GM19452 (cell line): ENCODE data around the gene LAMTOR2.

Experiments used
- ATAC-seq: cut with Tn5 transposase; IDR thresholded peaks from one replicate; pipeline ENCODE4 v1.9.1; 2021; ENCODE audit not compliant: unreplicated experiment

Gene LAMTOR2

GRCh38 chr1:156074661-156075060 is 20.1 kb downstream of the LAMTOR2 start:
- no peak for ATAC-seq

- ATAC-seq: no peak
Measured at GRCh38 chr1:156075162-156075561, 20.6 kb downstream of the LAMTOR2 start.

GRCh38 chr1:156075775-156076204 is 21.2 kb downstream of the LAMTOR2 start:
- ATAC-seq: no peak

GRCh38 chr1:156076609-156077429 is 22.2 kb downstream of the LAMTOR2 start:
- ATAC-seq: no peak

- ATAC-seq: no peak
Measured at GRCh38 chr1:156077430-156077760, 22.8 kb downstream of the LAMTOR2 start.

GRCh38 chr1:156078728-156079127 is 24.1 kb downstream of the LAMTOR2 start:
- no peak for ATAC-seq

- no peak for ATAC-seq
Measured at GRCh38 chr1:156079762-156080161, 25.2 kb downstream of the LAMTOR2 start.

GRCh38 chr1:156080241-156080862 is 25.8 kb downstream of the LAMTOR2 start:
- no peak for ATAC-seq

- ATAC-seq: no peak
Measured at GRCh38 chr1:156080863-156081179, 26.2 kb downstream of the LAMTOR2 start.

- no peak for ATAC-seq
Measured at GRCh38 chr1:156081180-156081916, 26.8 kb downstream of the LAMTOR2 start.

GRCh38 chr1:156081917-156082308 is 27.3 kb downstream of the LAMTOR2 start:
- ATAC-seq: no peak

- no peak for ATAC-seq
Measured at GRCh38 chr1:156082309-156083091, 27.9 kb downstream of the LAMTOR2 start, which contains the start of gene MEX3A. Gene MEX3A, minus strand, starts transcription at chr1:156082465. Its CDS starts 467 bp downstream, at chr1:156081998.

- ATAC-seq: no peak
Measured at GRCh38 chr1:156083800-156084790, 29.5 kb downstream of the LAMTOR2 start.

GRCh38 chr1:156086256-156086662 is 31.7 kb downstream of the LAMTOR2 start:
- no peak for ATAC-seq

GRCh38 chr1:156089704-156090103 is 35.1 kb downstream of the LAMTOR2 start:
- ATAC-seq: no peak

- no peak for ATAC-seq
Measured at GRCh38 chr1:156090138-156090839, 35.7 kb downstream of the LAMTOR2 start.

- no peak for ATAC-seq
Measured at GRCh38 chr1:156090840-156091188, 36.2 kb downstream of the LAMTOR2 start.

GRCh38 chr1:156091610-156092009 is 37.0 kb downstream of the LAMTOR2 start:
- no peak for ATAC-seq

- ATAC-seq: no peak
Measured at GRCh38 chr1:156095906-156096508, 41.4 kb downstream of the LAMTOR2 start.
